Measurements from ENCODE around the gene PTTG1.

The PTTG1 gene

DNA sequence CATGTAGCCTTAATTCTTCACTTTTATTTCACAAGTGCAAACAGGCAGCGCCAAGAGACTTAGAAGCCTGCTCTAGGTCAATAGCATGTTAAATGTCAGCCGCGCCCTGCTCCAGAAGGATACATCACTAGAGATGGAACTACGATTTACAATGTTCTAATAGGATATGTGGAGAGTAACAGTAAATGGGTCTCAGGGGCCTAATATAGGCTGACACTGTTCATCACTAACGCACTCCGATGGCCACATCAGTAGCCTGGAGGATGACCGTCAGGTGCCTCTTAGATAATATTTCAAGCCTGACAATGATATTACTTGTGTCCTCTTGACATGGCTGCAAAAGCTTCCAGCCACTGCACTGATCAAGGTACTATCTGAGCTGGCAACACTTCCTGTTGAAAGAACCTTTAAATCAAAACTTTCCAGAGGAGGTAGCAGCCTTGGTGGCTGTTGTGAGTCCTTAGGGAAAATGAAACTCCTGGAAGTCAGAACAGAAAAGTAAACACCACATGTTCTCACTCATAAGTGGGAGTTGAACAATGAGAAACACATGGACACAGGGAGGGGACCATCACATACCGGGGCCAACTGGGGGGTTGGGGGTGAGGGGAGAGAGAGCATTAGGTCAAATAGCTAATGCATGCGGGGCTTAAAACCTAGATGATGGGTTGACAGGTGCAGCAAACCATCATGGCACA, 35.0 kb downstream of the PTTG1 start:
- DNase-seq = no peak

DNA sequence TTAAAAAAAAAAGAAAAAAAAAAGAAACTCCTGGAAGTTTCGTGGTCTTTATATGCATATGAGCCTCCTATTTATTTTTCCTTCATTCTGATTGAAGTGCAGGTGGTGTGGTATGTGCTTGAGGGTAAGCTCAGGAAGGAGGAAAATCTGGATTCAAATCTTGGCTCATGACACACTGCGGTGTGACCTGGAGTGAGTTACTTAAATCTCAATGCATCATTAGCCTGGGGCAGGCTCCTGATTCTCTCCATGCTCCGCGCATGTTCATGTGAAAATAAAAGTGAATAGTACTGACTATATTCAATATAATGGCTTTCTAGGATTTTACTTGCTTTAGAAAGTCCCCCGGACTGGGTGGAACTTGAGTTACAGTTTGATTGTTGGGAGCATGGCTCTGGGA, 35.6 kb downstream of the PTTG1 start:
- no peak for DNase-seq

DNA sequence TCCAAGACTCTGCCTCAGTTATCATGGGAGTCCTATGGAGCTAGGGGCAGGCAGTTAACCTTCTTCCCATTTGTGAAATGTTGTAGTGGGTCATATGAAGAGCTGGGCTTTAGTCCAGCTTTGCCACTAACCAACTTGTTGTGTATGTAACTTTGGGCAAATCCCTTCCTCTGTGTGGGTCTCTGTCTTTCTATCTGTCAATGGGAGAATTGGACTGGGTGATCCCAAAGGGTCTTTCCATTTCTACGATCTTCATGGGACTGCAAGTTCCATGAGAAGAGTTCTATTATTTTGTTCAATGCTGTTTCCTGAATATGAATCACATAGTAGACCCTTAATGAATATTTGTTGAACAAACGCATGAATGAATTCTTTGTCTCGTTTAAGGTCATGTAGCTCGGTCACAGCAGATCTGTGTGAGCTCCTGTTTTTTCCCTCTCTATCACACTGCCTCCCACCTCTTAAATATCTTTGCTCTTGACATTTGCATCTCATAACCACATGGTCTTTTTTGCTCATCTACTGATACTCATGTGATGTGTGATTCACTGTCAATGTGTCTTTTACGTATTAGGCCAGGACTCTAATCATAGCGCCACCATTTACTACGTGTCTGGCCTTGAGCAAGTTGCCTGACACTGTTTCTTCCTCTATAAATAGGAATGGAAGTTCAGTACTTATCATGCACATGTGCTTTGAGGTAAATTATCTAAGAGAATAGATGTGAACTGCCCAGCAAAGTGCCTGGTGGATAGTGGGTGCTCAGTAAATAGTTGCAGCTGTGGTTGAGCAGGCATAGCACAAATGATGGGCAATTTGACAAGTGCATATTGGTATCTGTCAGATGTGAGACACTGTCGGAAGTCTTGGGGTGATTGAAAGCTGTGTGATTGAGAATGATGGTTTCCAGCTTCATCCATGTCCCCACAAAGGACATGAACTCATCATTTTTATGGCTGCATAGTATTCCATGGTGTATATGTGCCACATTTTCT, 37.4 kb downstream of the PTTG1 start:
- no peak for DNase-seq

DNA sequence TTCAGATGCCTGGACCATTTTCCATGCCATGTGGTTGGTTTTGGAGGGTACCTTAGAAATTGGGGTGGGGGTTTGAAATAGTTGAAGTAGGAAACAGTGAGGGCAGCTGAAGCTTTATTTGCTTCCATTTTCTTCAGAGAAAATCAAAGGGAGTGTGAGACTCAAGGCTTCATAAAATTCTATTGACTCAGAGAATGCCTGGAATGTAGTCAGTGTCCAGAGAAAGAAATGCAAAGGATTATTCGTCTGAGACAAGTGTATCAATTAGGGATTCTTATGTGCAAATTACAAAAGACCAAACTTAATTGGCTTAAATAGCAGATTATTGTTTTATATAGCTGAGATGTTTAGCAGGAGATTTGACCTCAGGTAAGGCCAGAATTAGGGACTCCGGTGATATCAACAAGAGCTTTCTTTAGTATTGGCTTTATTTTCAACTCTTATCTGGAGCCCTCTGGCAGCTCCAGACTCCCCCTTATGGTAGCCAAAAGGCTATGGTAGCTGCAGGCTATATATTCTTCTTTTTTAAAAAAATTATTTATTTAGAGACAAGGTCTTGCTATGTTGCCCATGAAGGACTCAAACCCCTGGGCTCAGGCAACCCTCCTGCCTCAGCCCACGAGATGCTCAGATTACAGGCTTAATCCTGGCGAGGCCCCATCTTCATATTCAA, 38.9 kb downstream of the PTTG1 start:
- no peak for DNase-seq

DNA sequence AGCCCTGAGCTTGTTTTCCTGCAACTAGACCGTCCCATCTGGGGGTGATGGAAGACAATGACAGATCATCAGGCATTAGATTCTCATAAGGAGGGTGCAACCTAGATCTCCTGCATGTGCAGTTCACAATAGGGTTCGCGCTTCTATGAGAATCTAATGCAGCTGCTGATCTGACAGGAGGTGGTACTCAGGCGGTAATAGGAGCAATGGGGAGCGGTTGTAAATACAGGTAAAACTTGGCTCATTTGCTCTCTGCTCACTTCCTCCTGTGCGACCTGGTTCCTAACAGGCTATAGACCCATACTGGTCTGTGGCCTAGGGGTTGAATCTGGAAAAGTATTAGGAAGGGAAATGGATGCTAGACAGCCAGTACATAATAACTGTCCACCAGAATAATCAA, 39.7 kb downstream of the PTTG1 start:
- DNase-seq = no peak

DNA sequence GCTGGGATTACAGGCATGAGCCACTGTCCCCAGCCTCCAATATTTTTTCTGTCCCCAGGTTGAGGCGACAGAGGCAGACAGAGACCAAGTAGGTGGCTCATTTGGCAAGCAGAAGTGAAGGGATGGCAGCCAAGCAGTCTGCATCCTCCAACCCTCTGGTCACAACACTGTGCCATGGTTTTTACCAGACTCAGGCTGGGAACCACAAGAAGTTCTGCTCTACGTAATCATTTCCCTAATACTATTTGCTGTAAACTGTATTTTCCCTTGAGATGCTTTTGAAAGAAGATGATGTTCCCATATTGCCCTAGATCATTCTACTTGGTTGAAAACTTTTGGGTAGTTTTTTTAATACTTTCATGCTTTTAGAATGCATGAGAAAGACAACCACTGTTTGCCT, 40.5 kb downstream of the PTTG1 start:
- DNase-seq = no peak

DNA sequence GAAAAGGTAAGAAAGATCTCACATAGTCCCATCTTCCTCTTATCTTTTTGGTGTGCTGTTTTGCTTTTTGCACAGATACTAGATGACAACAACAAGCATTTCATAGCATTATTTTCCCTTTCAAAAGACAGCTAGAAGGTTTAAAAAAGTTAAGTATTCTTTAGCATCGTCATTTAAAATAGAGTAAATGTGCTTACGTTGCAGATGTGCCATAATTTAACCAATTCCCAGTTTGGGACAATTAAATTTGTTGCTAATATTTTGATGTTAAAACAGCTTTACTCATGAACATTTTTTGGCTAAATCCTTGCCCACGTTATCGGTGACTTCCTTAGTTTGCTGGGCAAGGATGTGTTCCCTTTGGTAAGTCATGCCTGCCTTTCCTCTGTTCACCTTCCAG, 41.6 kb downstream of the PTTG1 start:
- no peak for DNase-seq

DNA sequence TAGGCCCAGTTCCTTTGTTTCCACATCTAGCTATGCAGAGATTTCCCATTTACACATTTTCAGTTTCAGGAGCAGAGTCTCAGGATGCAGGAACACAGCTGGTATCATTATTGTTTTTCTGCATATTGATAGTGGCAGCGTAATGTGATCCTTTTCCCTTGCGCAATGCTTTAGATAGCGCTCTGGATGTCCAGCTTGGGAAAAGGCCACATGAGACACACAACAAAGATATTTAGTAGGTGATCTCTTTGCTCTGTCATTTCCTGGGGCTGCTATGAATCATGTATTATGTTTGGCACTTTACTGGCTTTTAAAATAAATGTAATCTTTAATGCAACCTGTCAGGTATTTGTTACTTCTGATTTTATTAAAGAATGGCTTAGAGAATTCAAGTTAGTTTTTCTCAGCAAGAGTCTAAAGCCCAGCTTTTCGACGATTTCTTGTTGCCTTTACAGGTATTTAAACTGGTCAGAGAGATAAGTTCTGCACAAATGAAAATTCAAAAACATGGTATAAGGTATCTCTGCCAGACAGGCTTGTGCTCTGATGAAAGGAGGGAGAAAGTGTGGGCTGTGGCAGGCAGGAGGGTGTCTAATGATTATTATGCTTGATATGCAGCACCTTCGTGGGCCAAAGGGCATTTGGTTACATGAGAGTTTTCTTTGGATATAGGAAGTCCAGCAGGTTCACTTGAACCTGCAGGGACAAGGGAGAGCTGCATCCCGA, 42.2 kb downstream of the PTTG1 start:
- no peak for DNase-seq

DNA sequence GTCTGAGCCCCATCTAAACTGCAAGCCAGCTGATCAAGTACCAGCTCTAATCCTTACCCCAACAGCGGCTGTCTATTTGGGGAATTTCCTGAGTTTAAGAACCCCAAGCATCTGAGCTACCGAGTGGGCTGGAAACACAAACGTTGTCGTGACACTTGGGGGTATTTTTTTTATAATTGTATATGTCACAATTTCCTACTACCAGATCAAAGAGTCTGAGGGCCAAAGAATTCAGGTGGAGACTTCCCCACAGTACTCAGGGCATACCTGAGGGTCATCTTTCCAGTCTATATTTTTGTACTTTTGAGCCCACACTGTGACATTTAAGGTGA, 42.8 kb downstream of the PTTG1 start:
- no peak for DNase-seq

DNA sequence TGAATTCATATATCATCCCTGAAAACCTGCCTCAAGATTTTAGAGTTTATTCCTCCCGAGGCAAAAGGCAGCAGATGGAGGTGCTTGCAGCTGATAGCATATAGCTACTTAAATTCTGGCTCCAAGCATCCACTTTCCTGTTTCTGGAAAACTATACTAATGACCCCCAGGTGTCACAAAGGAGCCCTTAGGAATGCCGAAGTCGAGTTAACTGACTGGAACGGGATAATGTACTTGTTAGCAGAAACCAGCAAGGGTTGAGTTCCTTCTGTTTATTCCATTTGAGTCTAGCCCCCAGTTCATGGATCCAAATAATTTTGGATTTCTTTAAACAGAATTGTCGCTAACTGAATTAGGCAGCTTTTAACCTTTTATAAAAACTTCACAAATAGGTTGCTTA, 44.5 kb downstream of the PTTG1 start:
- no peak for DNase-seq

DNA sequence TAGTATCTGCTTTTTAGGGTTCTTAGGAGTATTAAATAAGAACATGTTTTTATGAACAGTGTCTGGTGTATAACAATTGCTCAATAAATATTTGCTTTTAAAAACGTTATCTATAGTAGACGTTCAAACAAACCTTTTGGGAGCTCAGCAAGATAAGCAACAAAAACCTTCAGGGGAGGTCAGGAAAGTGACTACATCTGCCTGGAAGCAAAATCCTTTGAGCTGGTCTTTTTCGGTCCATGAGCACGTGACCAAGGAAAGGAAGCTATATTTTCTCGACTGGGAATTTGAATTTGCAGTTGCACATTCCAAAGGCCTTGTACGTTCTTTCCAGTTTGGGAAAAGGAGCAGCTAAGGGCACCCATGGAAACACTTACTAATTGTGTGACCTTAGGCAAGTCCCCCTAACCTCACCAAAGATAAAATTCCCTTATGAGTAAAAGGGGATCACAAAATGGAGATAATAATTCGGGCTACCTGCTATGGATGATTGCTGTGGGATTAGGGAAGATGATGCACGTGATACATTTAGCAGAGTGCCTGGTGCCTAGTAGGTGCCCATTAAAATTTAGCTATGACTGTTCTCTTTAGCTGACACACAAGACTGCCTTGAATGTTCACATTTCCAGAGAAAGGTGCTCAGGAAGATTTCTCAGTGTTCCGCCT, 45.4 kb downstream of the PTTG1 start:
- DNase-seq = no peak

DNA sequence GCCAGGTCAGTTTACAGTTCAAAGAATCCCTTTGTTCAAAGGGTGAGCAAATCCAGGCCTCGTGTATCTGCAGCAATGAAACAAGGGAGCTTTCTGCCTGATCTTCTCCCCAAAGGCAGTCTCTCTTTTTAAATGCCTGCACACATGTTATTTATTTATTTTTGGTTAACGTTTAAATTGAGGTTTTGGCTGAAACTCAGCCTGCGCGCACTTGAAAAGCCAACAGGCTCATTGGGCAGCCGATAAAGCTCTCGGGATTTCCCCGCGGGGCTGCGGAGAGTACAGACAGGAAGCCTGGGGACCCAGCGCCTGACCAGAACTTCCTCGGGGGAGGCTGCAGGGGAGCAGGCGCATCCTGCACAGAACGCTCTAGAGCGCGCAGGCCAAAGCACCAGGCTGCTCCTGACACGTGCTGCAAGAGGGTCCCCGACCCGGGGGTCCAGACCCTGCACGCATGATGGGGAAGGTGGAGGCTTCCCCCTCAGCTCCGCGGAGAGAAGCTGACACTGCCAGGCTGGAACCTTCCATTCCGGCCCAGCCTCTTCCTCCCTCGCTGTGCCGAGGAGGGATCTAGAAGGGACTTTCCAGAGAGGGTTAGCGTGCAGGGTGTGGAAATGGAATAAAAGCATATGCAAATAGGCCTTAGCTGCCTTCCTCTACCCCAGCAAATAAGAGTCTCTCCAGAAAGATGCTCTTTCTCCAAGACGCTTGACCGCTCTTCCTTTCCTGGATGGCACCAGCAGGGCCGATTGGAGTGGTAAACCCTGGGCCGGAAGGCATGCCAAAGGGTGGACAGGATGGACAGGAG, 46.1 kb downstream of the PTTG1 start:
- no peak for DNase-seq

DNA sequence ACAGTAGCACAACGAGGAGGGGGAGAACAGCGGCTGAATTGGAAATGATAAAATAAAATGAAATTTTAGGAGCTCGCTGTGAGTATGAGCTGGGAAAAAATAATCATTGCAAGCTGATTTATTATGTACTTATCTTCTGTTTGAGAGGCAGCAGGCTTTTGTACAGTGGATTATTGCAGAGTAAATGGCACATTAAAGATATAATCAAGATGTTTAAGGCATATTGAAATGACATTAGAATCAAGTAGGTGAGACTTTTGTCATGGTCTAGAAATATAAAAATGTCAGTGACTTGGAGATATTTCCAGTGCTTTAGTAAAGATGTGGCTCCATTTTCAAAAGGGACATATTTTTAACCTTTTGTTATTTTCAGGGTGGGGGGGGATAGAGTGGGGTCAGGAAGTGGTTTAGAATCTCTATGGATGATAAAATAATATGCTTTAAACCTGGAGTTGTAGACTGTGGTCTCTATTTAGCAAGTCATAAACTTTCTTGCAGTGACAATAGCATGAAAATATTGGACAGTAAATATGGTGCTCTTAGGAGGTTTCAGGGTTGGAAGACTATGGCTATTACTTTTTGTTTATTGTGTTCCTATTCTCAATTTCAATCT, 46.8 kb downstream of the PTTG1 start:
- DNase-seq = no peak

DNA sequence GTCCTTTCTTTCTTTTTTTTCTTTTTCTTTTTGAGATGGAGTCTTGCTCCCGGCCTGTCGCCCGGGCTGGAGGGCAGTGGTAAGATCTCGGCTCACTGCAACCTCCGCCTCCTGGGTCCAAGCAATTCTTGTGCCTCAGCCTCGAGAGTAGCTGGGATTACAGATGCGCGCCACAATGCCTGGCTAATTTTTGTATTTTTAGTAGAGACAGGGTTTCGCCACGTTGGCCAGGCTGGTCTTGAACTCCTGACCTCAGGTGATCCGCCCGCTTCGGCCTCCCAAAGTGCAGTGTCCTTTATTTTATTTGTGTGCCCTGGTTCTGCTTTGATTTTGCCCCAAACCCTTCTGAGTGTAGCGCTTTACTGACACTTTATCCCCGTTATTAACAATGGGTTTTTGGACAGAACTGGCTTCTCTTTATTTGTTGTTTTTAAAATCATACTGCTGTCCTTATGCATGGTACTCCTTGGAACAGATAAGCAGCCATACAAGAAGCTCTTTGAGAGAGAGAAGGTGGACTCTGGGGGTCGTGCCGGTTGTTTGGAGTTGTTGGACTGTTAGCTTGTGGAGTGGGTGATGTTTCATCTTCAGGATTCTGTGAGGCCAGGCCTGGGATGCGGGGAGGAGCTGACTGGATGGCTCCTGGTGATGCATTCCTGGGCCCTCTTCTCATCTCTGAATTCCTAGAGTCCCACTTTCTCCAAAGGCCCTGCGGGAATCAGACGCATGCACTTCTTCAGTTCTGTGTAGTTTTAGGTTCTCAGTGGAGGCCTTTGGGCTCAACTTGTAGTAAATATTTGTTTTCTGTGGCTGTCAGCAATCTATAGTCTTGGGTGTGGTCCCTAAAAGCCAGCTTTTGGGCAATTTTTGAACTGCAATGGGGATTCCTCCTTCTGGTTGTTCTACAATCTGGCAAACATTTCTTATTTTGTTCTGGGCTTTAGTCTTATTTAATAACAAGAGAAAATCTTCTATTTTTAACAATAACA, 47.8 kb downstream of the PTTG1 start:
- no peak for DNase-seq

DNA sequence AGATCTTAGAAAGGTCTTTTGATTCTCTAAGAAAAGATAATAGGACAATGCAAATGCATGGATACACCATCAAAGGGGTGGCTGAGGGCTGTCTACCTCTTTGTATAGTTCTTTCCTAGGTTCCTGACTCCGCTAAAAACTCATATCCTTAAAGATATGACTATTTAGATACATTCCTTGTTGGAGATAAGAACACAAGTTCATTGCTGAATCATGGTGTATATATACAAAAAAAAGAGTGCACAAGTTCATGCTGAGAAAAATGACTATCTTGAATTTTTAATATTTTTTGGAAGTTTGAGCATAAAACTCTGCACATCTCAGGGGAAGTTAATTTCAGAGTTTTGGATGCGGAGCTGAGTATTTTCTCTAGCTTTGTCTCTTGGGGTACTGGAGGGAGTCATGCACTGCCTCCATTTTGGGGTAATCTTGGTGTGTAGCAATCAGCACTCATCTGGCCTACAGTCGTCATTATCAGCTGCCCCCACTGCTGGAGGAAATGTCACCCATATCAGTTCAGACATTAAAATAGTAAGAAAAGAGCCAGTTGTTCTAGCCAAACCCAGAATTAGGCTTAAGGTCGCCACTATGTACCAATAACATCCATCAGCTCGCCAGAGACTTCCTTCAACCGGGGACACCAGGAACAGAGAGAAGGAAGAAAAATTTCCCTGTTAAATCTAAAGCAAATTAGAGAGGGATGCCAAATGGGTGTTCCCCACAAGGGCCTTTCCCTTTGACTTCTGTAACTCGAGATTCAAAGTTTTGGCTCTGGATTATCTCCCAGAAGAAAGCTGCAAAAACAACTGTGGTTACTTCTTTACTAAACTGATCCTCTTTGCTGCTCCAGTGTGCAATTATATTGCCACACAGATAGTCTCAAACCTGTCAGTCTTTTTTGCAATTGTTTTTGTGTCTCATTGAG, 49.0 kb downstream of the PTTG1 start:
- no peak for DNase-seq

DNA sequence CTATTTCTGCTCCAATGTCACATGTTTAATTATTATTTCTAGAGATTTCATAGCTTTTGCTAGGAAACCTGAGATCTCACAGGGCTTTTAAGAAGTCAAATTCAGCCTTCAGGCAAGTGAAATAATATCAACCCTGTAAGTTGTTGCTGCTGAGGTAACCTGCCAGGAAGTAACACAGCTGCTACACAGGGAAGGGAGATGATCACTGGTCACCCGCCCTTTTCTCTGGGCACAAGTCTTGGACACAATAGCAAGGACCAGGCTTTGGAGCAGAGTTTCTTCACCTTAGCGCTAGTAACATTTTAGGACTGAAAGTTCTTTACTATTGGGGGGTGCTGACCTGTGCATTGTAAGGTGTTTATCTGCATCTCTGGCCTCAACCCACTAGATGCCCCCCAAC, 50.1 kb downstream of the PTTG1 start:
- no peak for DNase-seq

DNA sequence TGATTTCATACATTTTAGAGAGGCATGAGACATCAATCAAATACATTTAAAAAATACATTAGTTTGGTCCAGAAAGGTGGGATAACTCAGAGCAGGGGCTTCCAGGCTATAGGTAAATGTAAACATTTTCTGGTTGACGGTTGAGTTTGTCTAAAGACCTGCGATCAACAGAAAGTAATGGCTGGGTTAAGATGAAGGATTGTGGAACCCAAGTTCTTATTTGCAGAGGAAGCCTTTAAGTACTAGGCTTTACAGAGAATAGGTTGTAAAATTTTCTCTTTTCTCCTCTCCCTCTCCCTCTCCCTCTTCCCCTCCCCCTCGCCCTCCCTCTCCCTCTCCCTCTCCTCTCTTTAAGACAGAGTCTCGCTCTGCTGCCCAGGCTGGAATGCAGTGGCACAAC, 50.8 kb downstream of the PTTG1 start:
- DNase-seq = no peak

DNA sequence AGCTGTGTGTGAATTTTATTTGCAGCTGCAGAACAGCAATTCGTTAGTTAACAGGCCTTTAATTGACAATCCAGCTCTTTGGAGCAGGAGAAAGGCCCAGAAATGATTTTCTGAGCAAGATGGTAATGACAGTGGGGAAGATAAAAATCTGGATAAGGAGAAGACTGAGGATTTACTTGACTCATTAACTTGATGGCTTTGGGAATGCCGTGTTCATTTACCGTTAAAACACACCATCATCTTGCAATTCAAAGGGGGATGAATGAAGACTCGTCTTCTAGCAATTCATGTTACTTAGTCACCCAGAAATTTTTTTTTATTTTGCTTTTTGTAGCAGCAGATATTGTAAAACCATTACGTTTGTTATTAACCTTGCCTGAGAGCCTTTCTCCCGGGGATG, 52.0 kb downstream of the PTTG1 start:
- DNase-seq = no peak

DNA sequence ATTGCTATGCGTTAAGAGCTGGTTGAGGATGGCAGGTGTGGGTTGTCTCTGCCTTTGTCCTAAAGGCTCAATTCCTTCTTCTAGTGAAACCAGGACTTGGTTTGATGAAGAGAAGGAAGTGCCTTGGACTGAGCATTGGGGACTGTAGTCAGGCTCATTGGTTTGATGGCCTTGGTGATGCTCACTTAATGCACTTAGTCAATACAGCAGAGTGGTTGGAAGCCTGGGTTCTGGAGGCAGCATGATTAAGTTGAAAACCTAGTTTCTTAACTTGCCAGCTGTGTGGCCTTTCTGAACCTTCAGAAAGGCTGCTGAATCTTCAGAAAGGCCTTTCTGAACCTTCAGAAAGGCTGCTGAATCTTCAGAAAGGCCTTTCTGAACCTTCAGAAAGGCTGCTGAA, 52.4 kb downstream of the PTTG1 start:
- DNase-seq = no peak

Data from cortex of kidney (tissue), 1 donor.